GOT3 (cell line): Measurements from ENCODE around the gene GP5.

Experiments
- DNase-seq: peaks from one replicate; lab custom pipeline; 2025; ENCODE audit warnings: mixed read lengths; lab: John Stamatoyannopoulos, UW

Gene GP5

GRCh38 chr3:194375473-194376240 lies 23.4 kb downstream of the GP5 start:
- no peak for DNase-seq

- no peak for DNase-seq
These were observed 24.1 kb downstream of the GP5 start for GRCh38 chr3:194374935-194375334.

GRCh38 chr3:194373899-194374298 lies 25.2 kb downstream of the GP5 start:
- DNase-seq = no peak

- DNase-seq = no peak
These were observed 26.0 kb downstream of the GP5 start for GRCh38 chr3:194373028-194373427.

GRCh38 chr3:194370753-194371152 lies 28.3 kb downstream of the GP5 start:
- DNase-seq = no peak

- no peak for DNase-seq
These were observed 29.4 kb downstream of the GP5 start, which contains the start of gene LRRC15 for GRCh38 chr3:194369522-194370279. Gene LRRC15, minus strand, starts transcription at chr3:194369743. Its CDS starts 8,700 bp downstream, at chr3:194361043.

GRCh38 chr3:194368918-194369317 lies 30.1 kb downstream of the GP5 start:
- DNase-seq = no peak

- no peak for DNase-seq
These were observed 30.8 kb downstream of the GP5 start for GRCh38 chr3:194367992-194368841.

- no peak for DNase-seq
These were observed 33.0 kb downstream of the GP5 start for GRCh38 chr3:194365978-194366490.

- no peak for DNase-seq
These were observed 33.5 kb downstream of the GP5 start for GRCh38 chr3:194365526-194365925.

- no peak for DNase-seq
These were observed 34.2 kb downstream of the GP5 start for GRCh38 chr3:194364652-194365434.

- DNase-seq = no peak
These were observed 34.8 kb downstream of the GP5 start for GRCh38 chr3:194364314-194364651.

GRCh38 chr3:194360568-194360967 lies 38.5 kb downstream of the GP5 start:
- DNase-seq = no peak

GRCh38 chr3:194357681-194358080 lies 41.4 kb downstream of the GP5 start:
- no peak for DNase-seq

GRCh38 chr3:194355379-194355778 lies 43.7 kb downstream of the GP5 start:
- DNase-seq = no peak

- no peak for DNase-seq
These were observed 44.8 kb downstream of the GP5 start for GRCh38 chr3:194354315-194354714.

- no peak for DNase-seq
These were observed 46.3 kb downstream of the GP5 start for GRCh38 chr3:194352667-194353246.

- DNase-seq = no peak
These were observed 47.0 kb downstream of the GP5 start for GRCh38 chr3:194351952-194352536.

- no peak for DNase-seq
These were observed 47.9 kb downstream of the GP5 start, which contains the start of gene CPN2 for GRCh38 chr3:194351080-194351672. Gene CPN2, minus strand, starts transcription at chr3:194351328. Its CDS starts 8,626 bp downstream, at chr3:194342702.

- no peak for DNase-seq
These were observed 48.4 kb downstream of the GP5 start for GRCh38 chr3:194350726-194351071.
